ENCODE results near the gene PODN. TPM values are rescaled to one million over a fixed set of nuclear protein-coding genes. Genes with fewer than 3 reads are reported as not detected.

PODN gene
- total and polyA plus RNA-seq, 3 donors from 2014 or later: 69.3 to 104 (median 87.5) TPM

DNA sequence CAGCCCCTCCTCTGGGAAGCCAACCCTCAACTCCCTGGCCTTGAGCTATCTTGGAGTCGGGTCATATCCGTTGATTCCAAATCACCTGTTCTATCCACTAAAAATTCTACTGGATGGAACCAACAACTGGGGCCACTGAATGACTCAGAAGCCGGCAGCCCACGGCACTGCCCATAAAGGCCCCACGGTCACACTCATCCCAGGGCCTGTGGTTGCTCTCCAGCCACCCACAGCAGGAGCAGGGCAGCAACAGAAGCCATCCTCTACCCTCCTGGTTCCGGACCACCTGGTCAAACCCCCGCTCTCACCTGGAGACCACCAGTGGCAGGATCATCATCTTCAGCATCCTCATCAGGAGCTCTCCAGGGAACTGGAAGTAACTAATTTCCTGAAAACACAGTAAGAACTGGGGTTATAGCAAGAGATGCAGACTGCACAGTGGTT, 72.1 kb downstream of the PODN start:
- Histone ChIP-seq H3K4me1 (no peaks in the 10 kb centered on the region), H3K4me3 (no peak overlapping the region)
- no peak for DNase-seq

More for the DNA sequence above, 72.1 kb downstream of the PODN start:
- intact Hi-C loops (cut with DNase I; ENCODE audit: low total_unique reads): no loop called here
- TF ChIP-seq POLR2A (IDR thresholded peaks at IDR 0.05): no peak
- TF ChIP-seq, protein P1, sequence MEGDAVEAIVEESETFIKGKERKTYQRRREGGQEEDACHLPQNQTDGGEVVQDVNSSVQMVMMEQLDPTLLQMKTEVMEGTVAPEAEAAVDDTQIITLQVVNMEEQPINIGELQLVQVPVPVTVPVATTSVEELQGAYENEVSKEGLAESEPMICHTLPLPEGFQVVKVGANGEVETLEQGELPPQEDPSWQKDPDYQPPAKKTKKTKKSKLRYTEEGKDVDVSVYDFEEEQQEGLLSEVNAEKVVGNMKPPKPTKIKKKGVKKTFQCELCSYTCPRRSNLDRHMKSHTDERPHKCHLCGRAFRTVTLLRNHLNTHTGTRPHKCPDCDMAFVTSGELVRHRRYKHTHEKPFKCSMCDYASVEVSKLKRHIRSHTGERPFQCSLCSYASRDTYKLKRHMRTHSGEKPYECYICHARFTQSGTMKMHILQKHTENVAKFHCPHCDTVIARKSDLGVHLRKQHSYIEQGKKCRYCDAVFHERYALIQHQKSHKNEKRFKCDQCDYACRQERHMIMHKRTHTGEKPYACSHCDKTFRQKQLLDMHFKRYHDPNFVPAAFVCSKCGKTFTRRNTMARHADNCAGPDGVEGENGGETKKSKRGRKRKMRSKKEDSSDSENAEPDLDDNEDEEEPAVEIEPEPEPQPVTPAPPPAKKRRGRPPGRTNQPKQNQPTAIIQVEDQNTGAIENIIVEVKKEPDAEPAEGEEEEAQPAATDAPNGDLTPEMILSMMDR (IDR thresholded peaks at IDR 0.05): no peak
- H3K27ac ChIP-seq: no peak overlapping the region
- H3K36me3 ChIP-seq (ENCODE audit: low read depth, missing control alignments): no peaks in the 10 kb centered on the region
- WGBS, 2 donors: 89 to 92% methylated on average over 7 of the region's 7 CpGs
- H3K27me3 ChIP-seq: no peaks in the 10 kb centered on the region
- no peaks in the 10 kb centered on the region for H3K9me3 ChIP-seq

Small RNAs within 50 kb of the gene (small RNA-seq; reads per million reads assigned to genes)
- 0 reads per million in 2 donors for gene HIGD1AP11

Other genes with a start within 250 kb of the PODN start
- gene ZYG11A, start 219.5 kb upstream of the PODN start, total RNA-seq: 1 to 10 TPM; 8.7 to 9.8 TPM
- gene ZYG11A, start 219.5 kb upstream of the PODN start, polyA plus RNA-seq (ENCODE audit: insufficient read depth, low read depth, low replicate concordance): 6.4 TPM
- gene ECHDC2, start 140.5 kb upstream of the PODN start, total RNA-seq: 100 to 1,000 TPM; 237 to 296 TPM
- 168 TPM for gene ECHDC2, start 140.5 kb upstream of the PODN start, polyA plus RNA-seq (ENCODE audit: insufficient read depth, low read depth, low replicate concordance)
- gene SCP2, start 134.9 kb upstream of the PODN start, total RNA-seq: 100 to 1,000 TPM; 103 to 108 TPM
- gene SCP2, start 134.9 kb upstream of the PODN start, polyA plus RNA-seq (ENCODE audit: insufficient read depth, low read depth, low replicate concordance): 102 TPM
- gene SLC1A7, start 80.4 kb downstream of the PODN start, total RNA-seq: 1 to 10 TPM in 1 of 2 donors, under 1 TPM in 1; 0.47 to 1.2 TPM
- gene SLC1A7, start 80.4 kb downstream of the PODN start, polyA plus RNA-seq (ENCODE audit: insufficient read depth, low read depth, low replicate concordance): 0.32 TPM
- 10 to 100 TPM; 44.4 to 61.7 TPM for gene CPT2, start 134.6 kb downstream of the PODN start, total RNA-seq
- gene CPT2, start 134.6 kb downstream of the PODN start, polyA plus RNA-seq (ENCODE audit: insufficient read depth, low read depth, low replicate concordance): 36.9 TPM
- 10 to 100 TPM; 55.0 to 55.4 TPM for gene CZIB, start 158.4 kb downstream of the PODN start, total RNA-seq
- gene CZIB, start 158.4 kb downstream of the PODN start, polyA plus RNA-seq (ENCODE audit: insufficient read depth, low read depth, low replicate concordance): 97.2 TPM
- gene MAGOH, start 176.3 kb downstream of the PODN start, total RNA-seq: 10 to 100 TPM; 32.0 to 39.1 TPM
- gene MAGOH, start 176.3 kb downstream of the PODN start, polyA plus RNA-seq (ENCODE audit: insufficient read depth, low read depth, low replicate concordance): 50.0 TPM